Globus pallidus (tissue), 1 donor: ENCODE measurements around the gene KLK12.

Experiments used
- DNase-seq: peaks from one replicate; pipeline ENCODE4 v3.0.0-alpha.2; 2015; ENCODE audit warnings: low spot score

KLK12 gene

DNA sequence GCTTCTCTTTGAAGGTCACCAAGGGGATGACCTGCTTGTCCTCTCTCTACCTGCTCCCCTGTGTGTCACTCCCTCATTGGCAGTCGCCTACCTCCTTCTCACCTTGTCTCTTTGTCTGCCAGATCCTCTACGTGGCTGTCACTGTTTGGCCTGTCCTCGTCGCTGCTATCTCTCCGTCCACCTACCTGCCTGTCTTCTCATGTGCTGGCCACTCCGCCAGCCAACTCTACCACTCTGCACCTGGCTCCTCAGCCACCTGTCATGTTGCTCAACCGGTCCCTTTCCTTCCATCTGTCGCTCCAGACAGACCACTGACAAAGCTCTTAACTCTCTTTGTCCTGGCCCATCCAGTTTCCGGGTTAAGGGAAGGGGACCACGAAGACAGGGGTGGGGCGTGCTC lies at the start of gene KLK12:
Gene KLK12 (minus strand): TSS at position 299 of the 400 bp plus-strand sequence. CDS start 381 bp downstream, outside the sequence.
- no peak for DNase-seq

DNA sequence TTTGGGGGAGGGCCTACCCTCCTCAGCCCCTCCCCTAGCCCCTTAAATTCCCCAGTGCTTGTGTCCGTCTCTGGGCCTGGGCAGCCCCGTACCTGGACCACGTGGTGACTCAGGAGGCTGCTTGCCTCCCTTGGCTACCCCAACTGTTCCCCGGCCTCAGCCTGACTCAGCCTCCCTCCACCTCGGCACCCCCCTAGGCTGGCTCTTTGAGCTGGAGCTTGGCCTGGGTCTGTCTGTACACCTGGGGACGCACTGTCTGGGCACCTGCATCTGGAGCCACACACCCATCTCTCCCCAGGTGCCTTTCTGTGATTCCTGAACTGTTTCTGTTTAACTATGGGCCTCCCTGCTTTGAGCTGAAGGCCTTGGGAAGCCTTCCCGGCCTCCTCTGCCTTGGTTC lies 49.7 kb upstream of the KLK12 start:
- no peak for DNase-seq

GRCh38 chr19:51083783-51084182 lies 49.0 kb upstream of the KLK12 start:
- no peak for DNase-seq

GRCh38 chr19:51083181-51083580 lies 48.4 kb upstream of the KLK12 start:
- no peak for DNase-seq

GRCh38 chr19:51082611-51083010 lies 47.8 kb upstream of the KLK12 start, which contains the start of gene KLK14:
TSS of gene KLK14 (minus strand) at chr19:51082887. CDS start at chr19:51082614, 273 bp downstream.
- no peak for DNase-seq

DNA sequence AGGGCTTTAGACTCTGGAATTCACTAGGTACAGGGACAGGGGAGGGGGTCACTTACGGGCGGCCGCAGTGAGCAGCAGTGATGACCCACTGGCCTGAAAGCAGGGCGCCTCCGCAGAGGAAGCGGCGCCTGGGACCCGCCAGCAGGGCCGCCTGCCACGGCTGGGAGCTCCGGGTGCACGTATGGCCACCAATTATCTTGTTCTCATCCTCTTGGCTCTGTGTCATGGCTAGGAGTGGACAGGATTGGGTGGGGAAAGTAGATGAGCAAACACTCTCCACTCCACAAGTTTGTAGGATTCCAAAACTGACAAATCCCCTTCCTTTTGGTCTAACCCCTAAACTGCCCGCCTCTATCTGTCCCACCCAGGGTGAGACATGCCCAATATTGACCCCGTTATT lies 46.7 kb upstream of the KLK12 start:
- no peak for DNase-seq

GRCh38 chr19:51079481-51080110 lies 44.8 kb upstream of the KLK12 start:
- no peak for DNase-seq

GRCh38 chr19:51078731-51079130 lies 43.9 kb upstream of the KLK12 start:
- DNase-seq, result no peak

DNA sequence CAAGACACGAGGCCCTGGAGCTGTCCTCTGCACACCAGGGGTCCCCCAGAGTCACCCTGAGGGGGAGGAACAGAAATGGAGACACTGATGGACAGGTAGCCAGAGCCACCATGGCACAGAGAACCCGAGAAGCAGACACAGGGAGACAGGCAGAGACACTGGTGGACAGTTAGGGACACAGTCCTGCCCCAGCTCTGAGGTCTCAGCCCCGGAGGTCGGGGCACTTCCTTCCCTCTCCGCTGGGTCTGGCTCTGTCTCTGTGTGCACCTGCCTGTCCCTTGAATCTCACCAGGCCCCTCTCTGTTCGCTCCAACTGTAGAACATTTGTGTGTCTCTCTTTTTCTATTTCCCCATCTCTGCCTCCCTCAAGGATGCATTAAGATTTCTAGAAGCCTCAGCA lies 43.3 kb upstream of the KLK12 start:
- DNase-seq, result no peak

GRCh38 chr19:51076631-51077213 lies 41.9 kb upstream of the KLK12 start:
- DNase-seq, result no peak

DNA sequence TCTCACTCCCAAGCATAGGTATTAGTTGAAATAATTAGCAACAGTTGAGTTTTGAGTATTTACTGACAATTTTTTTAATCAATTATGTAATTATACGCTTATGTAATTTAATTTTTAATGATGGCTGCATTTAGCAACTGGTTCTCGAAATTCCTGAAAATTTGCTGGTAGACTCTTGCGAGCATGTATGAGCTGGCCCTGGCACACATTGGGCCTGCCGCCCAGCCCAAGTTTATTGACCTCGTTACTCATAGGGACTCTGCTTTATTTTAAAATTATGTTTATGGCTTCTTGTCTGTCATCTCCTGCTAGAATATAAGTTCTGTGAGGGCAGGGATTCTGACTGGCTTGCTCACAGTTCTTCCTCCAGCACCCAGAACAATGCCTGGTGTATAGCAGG lies 41.2 kb upstream of the KLK12 start:
- DNase-seq, result no peak

DNA sequence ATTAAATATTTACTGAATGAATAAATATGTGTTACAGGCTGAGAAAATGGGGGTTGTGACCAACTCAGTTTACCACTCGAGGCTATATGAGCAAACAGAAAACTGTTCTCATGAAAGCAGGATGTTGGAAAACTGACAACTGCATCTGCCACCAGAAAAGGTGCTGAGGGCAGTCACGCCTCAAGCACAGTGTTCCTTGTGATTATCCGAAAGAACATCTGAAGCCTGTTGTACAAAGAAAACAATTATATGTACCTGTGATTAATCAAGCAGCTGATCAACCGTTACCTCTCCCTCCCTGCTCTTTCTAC lies 36.2 kb upstream of the KLK12 start:
- DNase-seq, result no peak

GRCh38 chr19:51070334-51071094 lies 35.7 kb upstream of the KLK12 start:
- DNase-seq, result no peak

DNA sequence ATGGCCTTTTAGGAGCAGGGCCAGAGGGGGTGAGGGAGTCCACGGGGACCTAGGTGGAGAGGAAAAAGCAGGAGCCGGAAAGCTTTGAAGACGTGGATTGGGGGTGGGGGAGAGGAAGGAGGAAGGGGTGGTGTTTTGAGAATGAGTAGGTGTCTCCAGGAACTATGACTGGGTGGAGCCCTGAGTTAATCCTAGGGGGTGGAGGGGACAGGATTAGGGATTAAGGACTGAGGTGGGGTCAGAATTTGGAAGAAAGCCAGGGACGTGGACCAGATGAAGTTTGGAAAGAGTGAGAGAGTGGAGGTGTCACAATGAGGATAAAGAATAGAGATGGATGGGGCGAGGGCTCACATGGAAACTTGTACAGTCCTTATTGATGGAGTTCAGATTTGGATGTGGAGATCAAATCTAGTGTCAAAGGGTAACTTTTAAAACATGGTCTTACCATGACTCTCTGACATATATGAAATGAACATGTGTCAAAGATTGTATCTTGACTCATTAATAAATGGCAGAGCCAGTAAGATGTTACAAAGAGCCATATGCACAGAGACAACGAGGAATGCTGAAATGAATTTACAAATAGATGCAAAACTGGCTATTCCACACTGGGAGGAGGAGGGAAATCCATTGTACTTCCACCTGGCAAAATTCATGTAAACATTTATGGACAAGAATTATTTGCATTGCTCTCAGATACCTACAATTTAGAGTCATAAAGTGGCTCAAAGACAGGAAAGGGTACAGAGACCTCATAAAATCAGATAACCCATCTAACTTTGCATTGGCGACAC lies 31.8 kb upstream of the KLK12 start:
- no peak for DNase-seq

DNA sequence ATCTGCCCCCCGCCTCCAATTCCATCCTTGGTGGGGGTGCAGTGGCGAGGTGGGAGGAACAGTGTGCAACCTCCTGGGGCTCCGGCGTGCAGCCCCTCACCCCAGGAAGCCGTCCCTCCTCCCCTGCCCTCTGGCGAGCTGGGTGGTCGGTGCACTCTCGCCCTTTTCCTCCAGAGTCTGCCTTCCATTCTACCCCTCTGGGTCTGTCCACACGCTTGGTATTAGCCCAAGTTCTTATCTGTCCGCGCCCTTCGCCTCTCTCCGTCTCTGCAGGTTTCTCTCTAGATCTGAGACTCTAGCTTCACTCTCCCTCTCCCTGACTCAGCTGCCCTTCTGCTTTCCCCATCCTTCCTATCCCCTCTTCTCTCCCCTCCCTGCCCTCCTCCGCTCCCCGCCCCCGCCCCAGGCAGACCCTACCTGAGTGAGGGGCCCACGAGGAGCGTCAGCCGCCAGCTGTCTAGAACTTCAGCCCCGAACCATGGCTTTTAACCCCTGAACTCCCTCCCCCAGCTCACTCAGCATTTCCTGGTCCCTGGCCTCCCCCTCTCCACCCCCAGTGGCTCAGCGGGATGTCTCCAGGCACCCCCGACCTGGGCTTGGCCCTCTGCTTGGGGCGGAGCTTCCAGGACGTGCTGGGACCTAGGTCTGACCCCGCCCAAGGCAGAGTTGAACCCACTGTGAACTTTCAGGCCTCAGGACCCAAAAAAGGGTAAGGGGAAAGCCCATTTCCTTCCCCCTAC lies 30.6 kb upstream of the KLK12 start:
- no peak for DNase-seq

- no peak for DNase-seq
These were observed 29.9 kb upstream of the KLK12 start, which contains the start of gene KLK13 for GRCh38 chr19:51064534-51065220. TSS of gene KLK13 (minus strand) at chr19:51065092. CDS start at chr19:51065067, 25 bp downstream.

- DNase-seq, result no peak
These were observed 28.9 kb upstream of the KLK12 start for GRCh38 chr19:51063664-51064063.

GRCh38 chr19:51060973-51061372 lies 26.2 kb upstream of the KLK12 start:
- DNase-seq, result no peak

- DNase-seq, result no peak
These were observed 25.5 kb upstream of the KLK12 start for GRCh38 chr19:51060336-51060735.

GRCh38 chr19:51059715-51060114 lies 24.9 kb upstream of the KLK12 start:
- no peak for DNase-seq

GRCh38 chr19:51055866-51056265 lies 21.1 kb upstream of the KLK12 start:
- no peak for DNase-seq
